ENCODE measurements around the gene RANBP1.

Gene RANBP1

DNA sequence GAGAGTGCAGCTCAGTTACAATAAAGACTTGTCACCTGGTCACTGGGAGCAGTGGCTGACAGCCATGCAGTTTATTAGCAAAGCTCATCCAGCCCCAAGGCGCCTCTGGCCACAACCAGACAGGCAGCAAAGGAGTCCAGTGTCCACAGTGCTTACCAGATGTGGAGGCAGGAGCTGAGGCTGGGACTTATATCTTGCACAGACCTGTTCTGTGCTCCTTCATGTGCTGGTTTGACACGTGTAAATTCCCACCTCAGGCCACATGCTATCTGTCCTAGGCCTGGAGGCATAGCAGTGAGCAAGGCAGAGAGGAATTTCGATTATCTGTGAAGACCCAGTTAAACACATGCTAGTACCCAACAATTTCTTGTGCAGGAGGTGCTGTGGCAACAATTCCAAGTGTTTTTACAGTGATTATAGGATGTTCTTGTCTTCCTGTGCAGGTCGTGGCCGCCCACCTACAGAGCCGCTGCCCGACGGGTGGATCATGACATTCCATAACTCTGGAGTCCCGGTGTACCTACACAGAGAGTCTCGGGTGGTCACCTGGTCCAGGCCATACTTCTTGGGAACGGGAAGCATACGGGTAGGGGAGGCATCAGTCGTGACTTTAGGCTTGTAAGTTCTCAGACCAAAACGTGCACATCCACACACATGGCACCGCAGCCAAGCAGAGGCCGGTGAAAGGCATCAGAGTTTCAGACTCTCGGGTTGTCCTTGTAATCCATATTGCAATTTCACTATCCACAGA lies 26.5 kb upstream of the RANBP1 start:
- DNase-seq = no peak

DNA sequence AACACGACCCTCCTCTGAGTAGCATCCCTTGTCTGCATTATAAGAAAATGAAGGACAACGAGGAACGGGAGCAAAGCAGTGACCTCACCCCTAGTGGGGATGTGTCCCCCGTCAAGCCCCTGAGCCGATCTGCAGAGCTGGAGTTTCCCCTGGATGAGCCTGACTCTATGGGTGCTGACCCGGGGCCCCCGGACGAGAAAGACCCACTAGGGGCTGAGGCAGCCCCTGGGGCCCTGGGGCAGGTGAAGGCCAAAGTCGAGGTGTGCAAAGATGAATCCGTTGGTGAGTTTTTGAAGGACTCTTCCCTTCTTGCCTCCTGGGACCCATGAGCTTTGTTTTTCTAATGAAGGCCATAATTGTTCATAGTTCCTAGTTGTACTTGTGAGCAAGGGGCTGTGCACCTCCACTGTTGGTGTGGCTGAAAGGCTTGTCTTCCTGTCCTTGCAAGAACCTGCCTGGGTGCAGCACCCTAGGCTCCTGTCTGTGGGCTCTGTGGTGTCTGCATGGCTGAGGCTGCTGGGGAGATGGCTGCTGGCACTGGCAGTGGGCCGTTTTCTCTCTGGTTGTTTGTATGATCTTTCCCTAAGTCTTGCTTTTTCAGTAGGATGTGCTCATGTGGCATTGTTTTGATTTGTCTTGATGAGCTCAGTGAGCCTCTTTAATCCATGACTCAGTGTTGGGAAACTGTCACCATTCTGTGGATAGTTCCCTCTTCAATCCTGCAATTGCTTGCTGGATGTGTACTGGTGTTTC lies 25.8 kb upstream of the RANBP1 start:
- DNase-seq = no peak

DNA sequence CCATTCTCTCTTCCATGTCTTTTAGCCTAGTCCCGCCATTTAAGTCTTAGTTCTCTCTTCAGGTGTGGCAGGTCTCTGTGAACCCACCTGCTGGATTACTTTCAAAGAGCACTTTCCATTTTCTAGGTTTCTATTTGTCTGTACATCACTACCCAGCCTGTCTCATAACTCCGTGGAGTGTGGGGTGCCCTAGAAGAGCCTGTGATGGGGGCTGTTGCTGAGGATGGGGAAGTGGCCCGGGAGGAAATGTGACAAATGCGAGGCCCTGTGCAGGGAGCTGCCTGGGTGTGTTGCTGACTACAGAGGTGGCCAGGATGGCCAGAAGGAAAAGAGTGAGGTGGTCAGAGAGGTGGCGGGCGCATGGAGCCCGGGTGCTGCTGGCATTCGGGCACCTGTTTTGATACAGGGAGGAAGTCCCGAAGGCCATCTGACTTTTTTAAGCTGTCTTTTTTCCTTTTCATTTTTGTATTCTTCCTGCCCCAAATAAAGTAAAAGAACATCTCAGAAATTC lies 25.1 kb upstream of the RANBP1 start:
- no peak for DNase-seq

DNA sequence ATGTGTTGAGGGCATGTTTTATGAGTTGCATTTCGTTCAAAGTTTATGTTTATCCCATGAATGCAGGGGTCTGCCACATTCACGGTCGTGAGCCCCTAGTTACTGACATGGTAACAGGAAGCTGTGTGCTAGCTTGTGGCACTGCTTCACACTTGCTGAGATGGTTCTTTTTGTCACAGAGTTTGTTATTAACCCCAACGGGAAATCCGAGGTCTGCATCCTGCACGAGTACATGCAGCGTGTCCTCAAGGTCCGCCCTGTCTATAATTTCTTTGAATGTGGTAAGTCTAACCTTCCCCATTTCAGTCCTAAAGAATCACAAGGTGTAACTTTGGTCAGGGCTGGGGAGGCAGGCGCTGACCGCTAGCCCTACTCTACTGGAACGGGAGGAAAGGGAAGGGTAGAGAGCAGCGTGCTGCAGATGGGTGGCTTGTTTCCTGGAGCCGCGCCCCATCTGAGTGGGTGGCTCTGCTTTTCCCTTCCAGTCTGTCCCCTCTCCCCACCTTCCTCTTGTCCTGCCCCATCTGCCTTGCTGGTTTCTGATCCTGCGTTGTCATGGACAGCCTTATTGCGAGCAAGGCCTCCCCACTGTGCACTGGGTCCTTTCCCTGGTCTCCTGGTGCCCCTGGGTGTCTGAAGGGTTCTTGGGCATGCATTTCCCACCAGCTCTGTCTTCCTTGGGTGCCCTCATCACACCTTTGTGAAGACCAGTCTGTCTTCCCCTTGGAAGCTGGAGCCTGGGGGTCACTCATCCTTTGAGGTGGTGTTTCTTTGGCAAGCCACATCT lies 24.0 kb upstream of the RANBP1 start:
- peak; percentile 39 for DNase-seq

DNA sequence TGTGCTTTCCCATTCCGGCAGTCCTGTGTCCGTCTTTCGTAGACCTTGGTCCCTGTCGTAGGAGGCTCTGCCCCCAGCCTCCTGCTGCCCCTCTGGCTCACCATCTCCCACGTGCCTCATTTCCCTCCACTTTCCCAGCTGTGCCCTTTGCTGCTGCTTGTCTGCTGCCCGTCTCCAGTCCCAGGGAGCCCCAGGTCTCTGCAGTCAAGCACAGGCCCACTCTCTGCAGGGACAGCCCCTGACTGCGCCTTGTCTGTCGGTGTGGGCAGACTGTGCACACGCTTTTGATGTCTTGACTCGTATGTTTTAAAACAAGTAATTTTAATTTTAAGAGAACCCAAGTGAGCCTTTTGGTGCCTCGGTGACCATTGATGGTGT lies 23.4 kb upstream of the RANBP1 start:
- no peak for DNase-seq

DNA sequence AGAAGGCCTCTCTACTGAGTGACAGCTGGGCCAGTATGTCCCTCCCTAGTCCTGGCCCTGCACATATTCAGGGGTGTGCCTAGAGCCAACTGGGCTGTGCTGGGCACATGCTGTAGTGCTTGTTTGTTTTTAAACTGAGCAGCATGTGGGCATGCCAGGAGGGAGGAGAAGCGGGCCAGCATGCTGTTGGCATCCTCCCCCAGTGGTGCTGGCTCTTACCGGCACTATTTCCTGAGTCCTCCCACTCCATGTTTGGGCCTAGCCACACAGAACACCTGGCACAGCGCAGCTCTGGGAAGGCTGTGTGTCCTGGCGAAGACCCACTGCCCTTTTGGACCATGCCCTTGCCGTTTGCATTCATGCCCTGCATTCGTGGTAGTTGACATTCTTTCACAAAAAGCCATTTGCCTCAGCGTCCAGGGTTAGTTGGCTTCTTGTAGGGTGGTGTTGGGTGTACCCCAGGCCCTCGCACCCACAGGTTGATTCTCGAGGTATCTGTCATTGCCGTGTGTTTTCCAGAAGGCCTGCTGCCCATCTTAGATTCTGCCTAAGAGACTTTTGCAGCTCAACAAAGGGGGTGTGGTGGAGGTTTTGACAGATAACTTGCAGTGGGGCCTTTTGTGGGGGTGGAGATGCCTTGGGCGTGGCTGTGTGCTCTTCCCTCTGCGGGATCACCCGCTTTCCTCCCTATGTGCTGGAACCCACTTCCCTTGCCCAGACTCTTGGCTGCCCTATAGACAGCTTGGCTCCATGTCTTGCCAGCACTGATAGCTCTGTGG lies 22.3 kb upstream of the RANBP1 start:
- no peak for DNase-seq

DNA sequence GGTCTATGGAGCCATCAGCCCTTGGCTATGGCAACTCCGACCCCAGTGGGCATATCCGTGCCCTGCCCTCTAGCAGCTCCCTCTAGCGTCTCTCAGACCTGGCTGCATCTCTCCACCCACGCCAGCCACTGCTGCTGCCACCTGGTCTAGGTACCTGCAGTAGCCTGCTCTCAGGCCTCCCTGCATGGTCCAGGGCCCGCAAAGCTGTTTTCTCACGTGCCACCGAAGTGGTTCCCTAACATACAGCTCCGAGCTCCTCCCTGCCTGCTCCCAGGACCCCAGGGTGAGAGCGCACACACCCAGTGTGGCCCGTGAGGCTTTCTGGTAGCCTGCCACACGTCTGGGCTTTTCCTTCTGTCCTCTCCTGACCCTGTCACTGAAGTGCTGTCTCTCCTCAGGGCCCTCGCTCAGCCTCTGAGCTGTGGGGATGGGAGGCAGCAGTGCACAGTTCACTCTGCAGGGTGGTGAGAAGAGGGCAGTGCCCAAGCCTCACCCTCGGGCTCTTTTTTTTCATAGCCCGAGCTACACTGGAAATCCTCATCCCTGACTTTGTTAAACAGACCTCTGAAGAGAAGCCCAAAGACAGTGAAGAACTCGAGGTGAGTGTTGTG lies 21.6 kb upstream of the RANBP1 start:
- DNase-seq = no peak

DNA sequence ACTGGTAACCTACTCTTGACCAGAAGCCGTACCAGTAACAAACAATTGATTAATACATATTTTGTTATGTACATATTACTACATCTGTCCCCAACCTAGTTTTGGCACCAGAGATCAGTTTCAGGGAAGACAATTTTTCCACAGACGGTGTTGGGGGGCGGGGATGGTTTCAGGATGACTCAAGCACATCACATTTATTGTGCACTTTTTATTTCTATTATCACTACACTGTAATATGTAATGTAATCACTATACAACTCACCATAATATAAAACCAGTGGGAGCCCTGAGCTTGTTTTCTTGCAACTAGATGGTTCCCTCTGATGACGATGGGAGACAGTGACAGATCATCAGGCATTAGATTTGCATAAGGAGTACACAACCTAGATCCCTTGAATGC lies 20.4 kb upstream of the RANBP1 start:
- no peak for DNase-seq

DNA sequence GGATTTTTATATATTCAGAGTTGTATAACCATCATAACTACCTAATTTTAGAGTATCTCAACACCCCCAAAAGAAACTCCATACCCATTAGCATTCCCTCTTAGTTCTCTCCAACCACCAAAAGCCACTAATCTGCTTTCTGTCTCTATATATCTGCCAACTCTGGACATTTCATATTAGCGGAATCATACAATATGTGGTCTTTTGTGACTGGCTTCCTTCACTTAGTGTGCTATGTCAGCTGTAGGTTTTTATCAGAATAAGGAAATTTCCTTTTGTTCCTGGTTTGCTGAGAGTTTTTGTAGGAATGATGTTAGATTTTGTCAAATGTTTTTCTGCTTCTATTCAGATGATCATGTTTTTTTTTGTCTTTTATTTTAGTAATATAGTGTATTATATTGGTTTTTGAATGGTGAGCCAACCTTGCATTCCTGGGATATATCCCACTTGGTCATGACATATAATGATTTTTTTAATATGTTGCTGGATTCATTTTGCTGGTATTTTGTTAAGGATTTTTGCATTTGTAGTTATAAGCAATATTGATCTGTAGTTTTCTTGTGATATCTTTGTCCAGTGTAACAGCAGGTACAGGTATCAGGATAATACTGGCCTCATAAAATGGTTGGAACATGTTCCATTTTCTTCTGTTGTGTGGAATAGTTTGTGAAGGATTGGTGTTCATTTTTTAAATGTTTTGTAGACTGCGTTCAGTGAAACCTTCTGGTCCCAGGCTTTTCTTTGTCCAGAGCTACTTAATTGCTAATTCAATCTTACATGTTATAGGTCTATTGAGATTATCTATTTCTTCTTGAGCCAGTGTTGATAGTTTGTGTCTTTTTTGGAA lies 19.1 kb upstream of the RANBP1 start:
- no peak for DNase-seq

DNA sequence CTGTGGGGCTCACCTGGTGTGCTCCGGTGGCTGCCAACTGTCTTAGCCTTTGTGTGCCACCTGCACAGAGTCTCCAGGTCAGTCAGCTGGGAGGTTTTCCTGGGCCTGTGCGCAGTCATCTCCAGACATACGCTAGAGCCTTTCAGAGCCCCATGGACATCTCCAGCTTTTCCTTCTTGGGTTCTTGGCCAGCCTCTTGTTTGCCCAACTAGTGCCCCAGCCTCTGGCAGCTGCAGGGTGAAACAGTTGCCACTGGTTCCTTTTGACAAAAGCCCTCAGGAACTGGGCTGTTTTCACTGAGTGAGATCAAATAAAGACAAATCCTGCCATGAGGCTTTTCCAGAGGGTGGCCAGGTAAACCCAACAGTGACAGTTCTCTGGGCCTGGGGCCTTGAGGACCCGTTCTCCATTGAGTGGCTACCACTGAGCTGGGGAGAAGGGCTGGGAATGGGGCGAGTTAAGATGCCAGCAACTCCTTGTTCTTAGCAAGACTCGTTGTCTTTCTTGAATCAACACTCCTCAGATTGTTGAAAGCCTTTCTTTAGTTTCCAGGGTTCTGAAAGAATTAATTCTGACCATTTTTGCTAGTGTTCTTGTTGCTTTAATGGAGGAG lies 16.7 kb upstream of the RANBP1 start:
- no peak for DNase-seq

DNA sequence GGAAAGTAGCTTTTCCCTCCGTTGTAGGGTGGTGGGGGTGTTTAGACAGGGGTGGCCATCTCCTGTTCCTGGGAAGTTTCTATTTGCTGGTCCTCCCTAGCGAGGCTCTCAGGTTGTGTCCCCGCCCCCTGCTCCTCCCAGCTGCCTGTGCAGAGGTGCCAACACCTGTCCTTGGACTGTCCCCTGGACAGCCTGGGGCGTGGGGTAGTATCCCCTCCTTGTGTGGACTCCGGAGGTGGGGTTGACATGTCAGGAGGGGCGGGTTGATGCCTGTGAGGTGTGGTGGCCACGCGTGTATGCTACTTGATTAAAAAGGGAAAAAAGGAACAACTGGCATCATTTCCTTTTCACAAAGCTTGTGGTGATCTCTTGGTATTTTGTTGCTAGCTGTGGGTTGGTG lies 14.3 kb upstream of the RANBP1 start:
- no peak for DNase-seq

DNA sequence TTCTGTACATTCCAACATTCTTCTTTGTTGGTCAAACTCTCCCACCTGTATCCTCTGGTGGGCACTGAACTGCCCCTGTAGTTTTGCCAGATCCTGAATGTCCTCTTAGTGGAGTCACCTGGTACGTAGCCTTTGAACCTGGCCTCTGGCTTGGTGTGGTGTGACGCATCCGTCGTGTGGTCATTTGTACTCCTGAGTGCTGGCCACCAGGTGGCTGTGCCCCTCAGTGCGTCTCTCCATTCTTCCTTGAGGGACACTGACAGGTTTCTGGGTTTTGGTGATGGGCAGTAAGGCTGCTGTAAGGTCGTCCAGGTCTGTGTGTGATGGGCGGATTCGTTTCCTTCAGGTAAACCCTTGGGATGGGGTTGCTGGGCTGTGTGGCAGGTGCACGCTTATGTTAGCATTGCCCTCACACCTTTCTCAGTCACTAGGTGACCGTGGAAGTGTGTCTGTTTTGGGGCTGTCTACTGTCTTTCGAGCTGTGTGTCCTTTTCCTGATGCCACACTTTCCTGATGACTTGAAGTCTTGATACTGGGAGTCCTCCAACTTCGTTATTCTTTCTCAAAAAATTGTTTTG lies 13.6 kb upstream of the RANBP1 start:
- DNase-seq = no peak

DNA sequence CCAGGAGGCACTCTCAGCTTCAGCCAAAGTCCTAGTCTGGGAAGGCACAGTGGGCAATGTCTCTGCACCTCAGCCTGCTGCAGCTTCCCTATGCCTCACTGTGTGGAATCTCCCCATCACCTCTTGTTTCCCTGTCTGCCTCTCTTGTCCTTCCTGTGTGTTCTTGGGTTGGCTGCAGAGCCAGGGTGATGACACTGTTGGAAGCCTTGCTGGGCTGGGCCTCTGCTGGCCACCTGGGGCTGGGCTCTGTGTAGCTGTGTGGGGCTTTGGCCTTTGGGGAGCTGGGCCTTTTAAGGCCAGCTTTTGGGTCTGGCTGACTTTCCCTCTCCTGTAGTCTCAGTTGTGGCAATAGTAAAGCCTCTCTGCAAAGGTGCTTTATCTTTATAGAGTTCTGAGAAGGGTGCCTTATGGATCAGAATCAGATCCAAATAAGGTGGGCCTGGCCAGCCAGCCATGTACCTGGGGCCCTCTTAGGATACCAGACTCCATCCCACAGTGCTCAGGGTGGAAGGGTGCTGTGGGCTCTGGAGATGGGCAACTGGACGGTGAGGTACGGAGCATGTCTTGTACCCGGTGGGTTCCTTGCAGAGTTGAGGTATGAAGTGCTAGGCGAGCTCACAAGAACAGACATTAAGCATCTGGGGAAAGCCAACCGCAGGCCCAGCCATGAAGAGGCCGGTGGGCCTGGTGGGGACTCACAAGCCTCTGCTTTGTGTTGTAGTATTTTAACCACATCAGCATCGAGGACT lies 10.3 kb upstream of the RANBP1 start:
- DNase-seq = no peak

DNA sequence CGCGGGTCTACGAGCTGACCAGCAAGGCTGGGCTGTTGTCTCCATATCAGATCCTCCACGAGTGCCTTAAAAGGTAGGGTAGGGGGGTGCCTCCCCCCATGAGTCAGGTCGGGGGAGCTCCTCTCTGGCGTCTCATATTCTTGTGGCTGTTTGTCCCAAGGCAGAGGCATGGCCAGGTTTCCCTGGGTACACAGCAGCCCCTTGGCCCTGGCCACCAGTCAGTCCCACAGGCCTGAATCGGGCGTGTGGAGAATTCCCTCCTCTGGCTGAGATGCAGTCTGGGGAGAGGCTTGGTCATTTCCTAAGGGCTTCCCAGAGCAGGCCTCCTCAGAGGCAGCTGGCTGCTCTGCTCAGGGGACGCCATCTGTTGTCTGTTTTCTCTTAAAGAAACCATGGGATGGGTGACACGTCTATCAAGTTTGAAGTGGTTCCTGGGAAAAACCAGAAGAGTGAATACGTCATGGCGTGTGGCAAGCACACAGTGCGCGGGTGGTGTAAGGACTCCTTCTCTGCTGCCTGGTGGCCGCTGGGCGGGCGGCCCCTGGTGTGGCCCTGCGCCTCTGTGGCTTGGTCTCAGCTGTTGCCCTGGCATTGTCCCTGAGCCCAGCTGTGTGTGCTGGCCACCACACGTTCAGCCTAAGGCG lies 9.6 kb upstream of the RANBP1 start:
- DNase-seq = no peak

DNA sequence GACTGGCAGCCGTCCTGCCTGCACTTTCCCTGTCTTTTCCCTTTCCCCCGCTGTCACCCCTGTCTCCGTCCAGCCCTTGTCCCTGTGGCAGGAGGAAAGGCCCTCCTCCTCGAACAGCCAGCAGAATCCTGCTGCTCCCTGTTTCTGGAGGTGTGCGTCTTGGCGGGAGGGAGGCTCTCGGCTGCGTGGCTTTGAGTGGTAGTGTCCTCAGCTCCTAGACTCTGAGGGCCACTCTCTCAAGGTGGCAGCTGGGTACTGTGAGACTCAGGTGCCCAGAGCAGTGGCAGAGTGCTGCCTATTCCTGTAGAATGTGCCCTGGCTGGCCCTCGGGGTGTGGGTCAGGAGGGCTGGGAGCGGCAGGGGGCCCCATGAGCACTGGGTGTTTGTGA lies 9.1 kb upstream of the RANBP1 start:
- DNase-seq = no peak

DNA sequence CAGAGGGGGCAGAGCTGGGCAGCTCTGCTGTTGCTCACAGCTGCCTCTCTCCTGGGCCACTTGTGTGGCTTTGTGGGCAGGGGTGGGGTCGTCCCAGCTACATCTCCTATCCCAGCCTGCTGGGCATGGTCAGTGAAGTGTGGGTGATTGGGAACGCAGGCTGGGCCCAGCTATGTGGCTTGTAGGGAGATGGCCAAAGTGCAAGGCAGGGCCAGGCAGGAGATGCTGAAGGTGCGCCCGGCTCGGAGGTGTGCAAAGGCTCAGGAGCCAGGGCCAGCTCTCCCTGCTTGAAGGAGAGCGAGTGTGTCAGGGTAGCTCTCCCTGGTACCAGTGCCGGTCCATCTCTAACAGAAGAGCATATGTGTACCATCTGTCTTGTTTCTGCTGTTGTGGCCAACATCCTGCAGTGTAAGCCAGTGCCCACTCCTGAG lies 8.4 kb upstream of the RANBP1 start:
- DNase-seq = no peak

DNA sequence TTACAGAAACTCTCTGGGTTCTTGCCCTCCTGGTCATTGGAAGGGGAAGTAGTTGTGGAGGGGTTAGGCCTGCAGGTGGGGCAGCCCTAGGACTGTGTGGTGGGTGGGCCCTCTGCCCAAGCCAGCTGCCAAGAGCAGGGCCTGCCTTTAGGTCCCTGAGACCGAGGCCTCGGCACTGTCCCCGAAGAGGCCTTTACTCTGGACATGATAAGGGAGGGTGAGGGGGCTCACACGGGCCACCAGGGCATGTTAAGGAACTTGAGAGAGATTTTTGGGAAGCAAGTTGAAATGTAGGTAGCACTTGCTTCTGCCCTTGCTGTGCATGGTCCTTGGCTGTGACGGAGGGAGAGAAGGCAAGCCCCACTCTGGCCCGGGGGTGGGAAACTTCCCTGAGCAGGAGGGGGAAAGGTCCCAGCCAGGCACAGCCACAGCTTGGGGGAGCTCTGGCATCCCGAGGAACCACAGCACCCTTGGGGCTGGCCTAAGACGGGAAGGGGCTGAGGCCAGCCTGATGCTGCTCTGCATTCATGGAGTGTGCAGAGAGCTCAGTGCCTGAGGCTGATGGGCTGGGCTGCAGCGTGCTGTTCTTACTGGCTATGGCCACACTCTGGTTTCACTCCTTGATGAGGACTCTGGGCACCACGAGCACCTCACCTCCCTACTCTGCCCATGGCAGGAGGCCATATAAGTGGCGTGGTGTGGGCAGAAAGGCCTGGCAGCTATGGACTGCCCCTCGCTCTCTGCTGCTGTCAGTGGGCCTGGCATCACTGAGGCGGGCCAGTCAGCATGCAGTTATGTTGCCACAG lies 7.8 kb upstream of the RANBP1 start:
- no peak for DNase-seq

DNA sequence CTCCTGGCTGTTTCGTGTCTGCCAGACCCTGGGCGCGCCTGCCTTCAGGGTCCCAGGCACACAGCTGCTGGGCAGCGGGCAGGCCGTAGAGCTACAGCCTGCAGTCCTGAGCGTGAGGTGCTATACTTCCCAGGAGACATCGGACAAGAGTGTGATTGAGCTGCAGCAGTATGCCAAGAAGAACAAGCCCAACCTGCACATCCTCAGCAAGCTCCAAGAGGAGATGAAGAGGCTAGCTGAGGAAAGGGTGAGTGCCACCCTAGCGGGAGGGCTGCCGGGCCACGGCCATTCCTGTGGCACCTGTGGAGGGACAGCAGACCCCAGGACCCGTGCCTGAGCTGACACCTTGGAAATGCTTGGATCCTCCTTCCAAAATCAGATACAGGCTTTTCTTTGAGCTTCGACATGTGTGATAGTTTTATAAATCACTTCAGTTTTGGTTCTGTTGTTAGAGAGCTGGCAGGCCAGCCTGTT lies 7.1 kb upstream of the RANBP1 start:
- no peak for DNase-seq
